Neural progenitor cell (in vitro differentiated cells): Measurements from ENCODE around the gene RTRAF. TPM values are rescaled to one million over a fixed set of nuclear protein-coding genes. Genes with fewer than 3 reads are reported as not detected.

Experiments
- DNase-seq: peaks from one replicate; pipeline ENCODE4 v3.0.0-alpha.2; 2016; ENCODE audit warnings: low spot score
- H2AFZ ChIP-seq: fragments of 200-600 bp; sonication (generic); replicated peaks from 2 replicates; pipeline ENCODE4 v1.6.1; 2016; ENCODE audit warnings: antibody characterized with exemption
- H3F3A ChIP-seq: fragments of 200-600 bp; sonication (generic); 2 replicates; pipeline ENCODE4 v1.6.1; 2016; ENCODE audit warnings: antibody characterized with exemption, low read depth
- H3K27ac ChIP-seq: fragments of 200-600 bp; sonication (generic); 2 replicates; pipeline ENCODE4 v1.5.1; 2016; ENCODE audit warnings: mild to moderate bottlenecking
- H3K27me3 ChIP-seq: fragments of 200-600 bp; sonication (generic); 2 replicates; pipeline ENCODE4 v1.6.1; 2016; ENCODE audit warnings: mild to moderate bottlenecking, moderate library complexity
- H3K36me3 ChIP-seq: fragments of 200-600 bp; sonication (generic); 2 replicates; pipeline ENCODE4 v1.5.1; 2016
- H3K4me1 ChIP-seq: fragments of 200-600 bp; sonication (generic); 2 replicates; pipeline ENCODE4 v1.6.1; 2016; ENCODE audit warnings: mixed run types
- H3K4me2 ChIP-seq: fragments of 200-600 bp; sonication (generic); 2 replicates; pipeline ENCODE4 v1.6.1; 2016
- H3K4me3 ChIP-seq: fragments of 200-600 bp; sonication (generic); 2 replicates; pipeline ENCODE4 v1.5.1; 2016
- H3K79me2 ChIP-seq: fragments of 200-600 bp; sonication (generic); 2 replicates; pipeline ENCODE4 v1.6.1; 2016; ENCODE audit warnings: low read depth
- H3K9ac ChIP-seq: fragments of 200-600 bp; sonication (generic); 2 replicates; pipeline ENCODE4 v1.6.1; 2016
- H3K9me3 ChIP-seq: fragments of 200-600 bp; sonication (generic); 2 replicates; pipeline ENCODE4 v1.5.1; 2016; ENCODE audit warnings: low read depth
- H4K20me1 ChIP-seq: fragments of 200-600 bp; sonication (generic); 2 replicates; pipeline ENCODE4 v1.6.1; 2016; ENCODE audit warnings: low read depth
- H3K27ac Mint-ChIP-seq: 3 replicates; pipeline ENCODE4 v1.8.0; 2021; ENCODE audit warnings: mixed read lengths
- H3K27me3 Mint-ChIP-seq: 2 replicates; pipeline ENCODE4 v1.8.0; 2022; ENCODE audit warnings: low read depth, mild to moderate bottlenecking, inconsistent platforms, moderate library complexity, mixed read lengths; ENCODE audit not compliant: insufficient read depth
- H3K36me3 Mint-ChIP-seq: 3 replicates; pipeline ENCODE4 v1.8.0; 2021; ENCODE audit warnings: mixed read lengths
- H3K4me1 Mint-ChIP-seq: 3 replicates; pipeline ENCODE4 v1.8.0; 2021; ENCODE audit warnings: mixed read lengths
- H3K4me3 Mint-ChIP-seq: 3 replicates; pipeline ENCODE4 v1.8.0; 2021; ENCODE audit warnings: mild to moderate bottlenecking, moderate library complexity, mixed read lengths
- H3K9me3 Mint-ChIP-seq: 3 replicates; pipeline ENCODE4 v1.8.0; 2020; ENCODE audit warnings: mixed read lengths
- CTCF ChIP-seq: fragments of 200-600 bp; sonication (generic); IDR thresholded peaks from 2 replicates; pipeline ENCODE4 v1.5.1; 2017; ENCODE audit warnings: antibody characterized with exemption, mild to moderate bottlenecking
- EZH2 ChIP-seq: fragments of 200-600 bp; sonication (generic); IDR thresholded peaks from 2 replicates; pipeline ENCODE4 v1.6.1; 2017; ENCODE audit warnings: antibody characterized with exemption, mild to moderate bottlenecking, moderate library complexity
- EZH2phosphoT487 ChIP-seq: fragments of 200-600 bp; sonication (generic); IDR thresholded peaks from 2 replicates; pipeline ENCODE4 v1.6.1; 2017; ENCODE audit warnings: antibody characterized with exemption
- total RNA-seq: library from RNA; depleted of rRNA; stranded (reverse); fragments of >200 nt; gene quantifications from 2 replicates; pipeline ENCODE4 v1.2.3, GENCODE V29; 2015; ENCODE audit warnings: low replicate concordance

Gene RTRAF
- total RNA-seq, 1 donor from 2014 or later, result 414 TPM

DNA sequence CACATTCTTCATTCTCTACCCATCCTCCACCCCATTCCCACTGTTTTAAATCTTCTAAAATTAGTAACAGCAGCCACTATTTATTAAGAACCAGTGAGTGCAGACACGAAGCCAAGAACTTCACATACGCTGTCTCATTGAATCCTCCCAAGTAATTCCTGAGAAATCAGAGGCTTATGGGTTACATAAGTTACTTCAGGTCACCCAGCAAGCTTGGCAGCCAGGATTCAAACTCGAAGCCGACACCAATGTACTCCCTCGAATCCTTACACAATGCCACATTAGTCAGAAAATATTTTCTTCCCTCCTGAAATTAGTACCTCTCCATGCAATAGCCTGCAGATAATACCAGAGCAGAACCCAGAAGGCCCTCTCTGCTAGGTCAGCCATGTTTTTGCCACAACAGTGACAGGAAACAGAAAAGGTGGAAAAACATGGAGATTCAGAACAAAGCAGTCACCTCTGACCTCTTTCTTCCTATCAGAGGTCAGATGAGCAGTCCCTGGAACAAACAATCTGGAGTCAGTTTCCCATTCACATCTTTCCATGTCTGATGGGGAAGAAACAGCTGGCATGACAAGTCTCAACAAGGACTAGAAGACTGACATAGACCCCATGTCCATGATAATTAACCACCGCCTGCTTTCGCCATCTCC is 63.1 kb downstream of the RTRAF start:
- Mint-ChIP-seq H3K4me1 (peaks cover 6% of the 10 kb centered on the region), H3K27ac (peak overlapping the region; percentile 34), H3K36me3 (peaks cover 2% of the 10 kb centered on the region), H3K27me3 (peaks cover 2% of the 10 kb centered on the region), H3K9me3 (no peaks in the 10 kb centered on the region), H3K4me3 (no peak overlapping the region)
- H3K4me2 ChIP-seq, result no peak overlapping the region
- no peak for DNase-seq
- H3K36me3 ChIP-seq, result no peaks in the 10 kb centered on the region
- no peaks in the 10 kb centered on the region for H3K79me2 ChIP-seq
- no peaks in the 10 kb centered on the region for H4K20me1 ChIP-seq
- no peak overlapping the region for H3K9ac ChIP-seq
- no peak overlapping the region for H3K27ac ChIP-seq
- no peaks in the 10 kb centered on the region for H3F3A ChIP-seq
- H3K9me3 ChIP-seq, result no peaks in the 10 kb centered on the region
- no peaks in the 10 kb centered on the region for H3K27me3 ChIP-seq
- TF ChIP-seq EZH2phosphoT487 (no peak), EZH2 (no peak), CTCF (no peak)
- H3K4me3 ChIP-seq, result no peak overlapping the region
- H2AFZ ChIP-seq, result no peak overlapping the region
- no peaks in the 10 kb centered on the region for H3K4me1 ChIP-seq

- Histone ChIP-seq H3K4me1 (no peaks in the 10 kb centered on the region), H3K9ac (no peak overlapping the region), H3K27me3 (no peaks in the 10 kb centered on the region), H4K20me1 (no peaks in the 10 kb centered on the region), H2AFZ (no peak overlapping the region), H3K9me3 (no peaks in the 10 kb centered on the region), H3K4me2 (no peak overlapping the region), H3K36me3 (no peaks in the 10 kb centered on the region), H3K27ac (no peak overlapping the region), H3K4me3 (no peak overlapping the region), H3F3A (no peaks in the 10 kb centered on the region), H3K79me2 (no peaks in the 10 kb centered on the region)
- Mint-ChIP-seq H3K27ac (peak overlapping the region; percentile 34), H3K36me3 (peaks cover 2% of the 10 kb centered on the region), H3K4me1 (peaks cover 6% of the 10 kb centered on the region), H3K9me3 (no peaks in the 10 kb centered on the region), H3K27me3 (peaks cover 2% of the 10 kb centered on the region), H3K4me3 (no peak overlapping the region)
- TF ChIP-seq EZH2phosphoT487 (no peak), EZH2 (no peak), CTCF (no peak)
- no peak for DNase-seq
Measured at GRCh38 chr14:52053044-52053443, 63.7 kb downstream of the RTRAF start.

- no peak overlapping the region for H3K27ac Mint-ChIP-seq
- peaks cover 2% of the 10 kb centered on the region for H3K36me3 Mint-ChIP-seq
- H3K4me1 ChIP-seq, result no peaks in the 10 kb centered on the region
- H3K36me3 ChIP-seq, result no peaks in the 10 kb centered on the region
- H3F3A ChIP-seq, result no peaks in the 10 kb centered on the region
- no peaks in the 10 kb centered on the region for H3K79me2 ChIP-seq
- peaks cover 2% of the 10 kb centered on the region for H3K27me3 Mint-ChIP-seq
- no peak overlapping the region for H3K4me3 Mint-ChIP-seq
- H2AFZ ChIP-seq, result no peak overlapping the region
- no peak overlapping the region for H3K27ac ChIP-seq
- no peak for TF ChIP-seq EZH2
- TF ChIP-seq EZH2phosphoT487, result no peak
- TF ChIP-seq CTCF, result no peak
- peaks cover under 1% of the 10 kb centered on the region for H3K4me1 Mint-ChIP-seq
- no peak overlapping the region for H3K4me3 ChIP-seq
- no peaks in the 10 kb centered on the region for H3K9me3 ChIP-seq
- no peak overlapping the region for H3K4me2 ChIP-seq
- H3K9me3 Mint-ChIP-seq, result no peaks in the 10 kb centered on the region
- no peaks in the 10 kb centered on the region for H3K27me3 ChIP-seq
- no peak for DNase-seq
- no peak overlapping the region for H3K9ac ChIP-seq
- H4K20me1 ChIP-seq, result no peaks in the 10 kb centered on the region
Measured at GRCh38 chr14:52054678-52055077, 65.3 kb downstream of the RTRAF start.
